Measurements from ENCODE around the gene SP110.
"Not testable (repeated sequence)": the region's sequence is repeated elsewhere in the genome, so short reads cannot be mapped to it uniquely, and the experiment has no call there.

The SP110 gene

DNA sequence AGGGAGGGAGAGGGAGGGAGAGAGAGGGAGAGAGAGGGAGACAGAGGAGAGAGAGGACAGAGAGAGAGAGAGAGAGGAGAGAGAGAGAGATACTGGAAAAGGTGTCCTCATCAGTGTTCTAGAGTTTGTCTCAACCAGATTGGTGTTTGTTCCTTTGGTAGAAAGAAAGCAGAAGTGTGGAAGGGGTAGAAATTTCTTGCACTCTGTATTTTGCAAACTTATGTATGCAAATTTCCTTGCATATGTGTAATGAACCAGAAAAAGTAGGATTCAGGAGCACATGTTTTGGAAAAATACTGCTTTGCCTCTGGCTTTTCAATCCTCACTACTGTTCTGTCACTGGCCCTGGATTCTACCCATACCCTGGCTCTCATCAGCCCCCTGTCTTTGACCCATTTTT, 4.7 kb upstream of the SP110 start:
- DNase-seq (ENCODE audit: low read depth, low spot score), result no peak

GRCh38 chr2:230222829-230223228, 3.0 kb upstream of the SP110 start:
- not testable (repeated sequence) for DNase-seq (ENCODE audit: low read depth, low spot score)

DNA sequence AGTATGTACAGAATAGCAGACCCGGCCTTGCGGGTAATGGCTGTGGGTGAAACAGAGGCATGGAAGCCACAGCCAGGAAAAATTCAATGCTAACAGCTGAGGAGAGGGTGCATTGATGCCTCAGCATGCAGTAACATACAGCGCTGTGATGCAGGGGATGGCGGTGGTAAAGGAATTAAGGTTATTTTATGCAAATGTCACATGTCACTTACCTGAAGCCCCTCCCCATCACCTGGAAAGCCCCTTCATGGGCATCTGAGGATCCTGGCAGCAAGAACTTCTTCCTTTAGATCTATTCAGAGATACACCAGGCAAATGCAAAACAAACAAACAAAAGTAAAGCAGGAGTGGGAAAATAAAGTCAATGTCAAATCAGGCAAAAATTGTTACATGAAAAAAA, 1.7 kb upstream of the SP110 start:
- no peak for DNase-seq (ENCODE audit: low read depth, low spot score)

DNA sequence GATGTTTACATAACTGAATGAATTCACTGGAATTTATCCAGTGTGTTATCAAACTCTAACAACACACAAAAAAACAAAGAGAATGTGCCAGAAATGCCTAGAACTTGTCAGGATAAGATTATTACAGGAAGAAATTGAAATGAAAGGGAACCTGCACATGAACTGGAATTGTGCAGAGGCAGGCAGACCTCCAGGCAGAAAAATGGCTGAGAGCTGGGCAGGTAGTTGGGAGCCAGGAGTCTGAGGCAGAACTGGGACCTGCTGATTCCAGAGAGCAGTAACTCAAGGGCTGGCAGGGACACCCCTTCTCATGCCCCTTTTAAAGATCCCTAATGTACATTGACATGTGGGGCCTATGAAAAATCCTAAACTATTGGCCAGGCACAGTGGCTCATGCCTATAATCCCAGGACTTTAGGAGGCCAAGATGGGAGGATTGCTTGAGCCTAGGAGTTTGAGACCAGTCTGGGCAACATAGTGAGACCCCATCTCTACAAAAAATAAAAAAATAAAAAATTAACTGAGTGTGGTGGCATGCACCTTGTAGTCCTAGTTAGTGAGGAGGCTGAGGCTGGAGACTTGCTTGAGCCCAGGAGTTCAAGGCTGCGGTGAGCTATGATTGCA, 674 bp upstream of the SP110 start:
- no peak for DNase-seq (ENCODE audit: low read depth, low spot score)

- DNase-seq (ENCODE audit: low read depth, low spot score), result no peak
Measured at GRCh38 chr2:230218421-230218820, 1.4 kb downstream of the SP110 start.

DNA sequence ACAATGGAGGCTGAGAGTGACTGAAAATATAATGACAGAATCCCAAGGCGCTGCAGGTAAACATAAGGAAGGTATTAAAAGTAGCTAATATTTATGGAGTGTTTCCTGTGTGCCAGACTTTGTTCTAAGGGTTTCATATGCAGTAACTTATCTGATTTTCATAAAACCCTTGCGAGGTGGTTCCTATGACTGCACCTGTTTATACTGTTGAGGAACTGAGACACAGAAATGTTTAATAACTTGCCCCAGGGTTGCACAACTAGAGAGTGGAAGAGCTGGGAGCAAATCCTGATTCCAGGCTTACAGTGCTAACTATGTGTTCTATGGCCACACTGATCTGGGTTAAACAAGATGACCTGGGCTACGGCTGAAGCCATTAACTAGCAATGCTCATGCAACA, 2.4 kb downstream of the SP110 start:
- no peak for DNase-seq (ENCODE audit: low read depth, low spot score)

DNA sequence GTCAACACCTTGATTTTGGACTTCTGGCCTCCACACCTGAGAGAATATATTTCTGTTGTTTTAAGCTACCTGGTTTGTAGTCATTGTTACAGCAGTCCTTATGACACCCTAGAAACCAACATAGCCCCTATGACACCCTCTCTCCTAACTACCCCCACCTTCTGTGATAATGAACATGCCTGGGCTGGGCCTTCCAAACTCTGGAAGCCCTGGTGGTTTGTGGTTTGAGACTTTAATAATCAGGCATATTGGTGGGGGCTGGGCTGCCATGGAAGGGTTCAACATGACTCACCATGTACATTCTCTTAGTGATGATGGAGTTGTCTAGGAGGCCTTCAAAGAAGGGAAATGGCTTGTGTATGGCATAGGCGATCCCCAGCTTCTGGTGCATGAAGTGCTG, 3.3 kb downstream of the SP110 start:
- DNase-seq (ENCODE audit: low read depth, low spot score), result no peak

DNA sequence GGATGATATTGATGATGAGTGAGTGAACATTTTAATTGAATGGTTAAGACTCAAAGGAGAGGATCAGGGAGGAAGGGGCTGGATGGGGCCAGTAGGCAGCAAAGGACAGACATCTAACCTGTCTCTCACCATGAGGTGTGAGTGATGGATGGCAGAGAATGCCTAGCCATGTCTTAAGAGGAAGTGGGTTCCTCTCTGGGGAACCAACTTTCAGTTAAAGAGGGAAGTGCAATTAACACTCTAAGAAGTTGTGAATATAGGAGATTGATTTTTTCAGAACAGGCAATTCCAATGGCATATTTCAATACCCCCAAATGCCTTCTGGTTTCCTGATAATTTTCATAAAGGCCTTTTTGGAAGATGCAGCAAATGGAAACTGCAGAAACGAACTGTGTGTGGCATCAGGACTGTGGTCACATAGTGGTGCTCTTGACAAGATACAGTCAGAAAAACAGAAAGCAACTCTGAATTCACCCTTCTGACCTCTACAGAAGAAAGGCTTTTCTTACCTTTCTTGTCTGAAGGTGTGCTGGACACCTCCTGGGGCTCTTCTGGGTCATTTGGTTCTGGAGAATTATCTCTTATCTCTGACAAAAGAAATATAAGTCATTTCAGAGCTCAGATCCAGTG, 10.2 kb downstream of the SP110 start:
- no peak for DNase-seq (ENCODE audit: low read depth, low spot score)

- no peak for DNase-seq (ENCODE audit: low read depth, low spot score)
Measured at GRCh38 chr2:230208576-230208975, 11.2 kb downstream of the SP110 start.

DNA sequence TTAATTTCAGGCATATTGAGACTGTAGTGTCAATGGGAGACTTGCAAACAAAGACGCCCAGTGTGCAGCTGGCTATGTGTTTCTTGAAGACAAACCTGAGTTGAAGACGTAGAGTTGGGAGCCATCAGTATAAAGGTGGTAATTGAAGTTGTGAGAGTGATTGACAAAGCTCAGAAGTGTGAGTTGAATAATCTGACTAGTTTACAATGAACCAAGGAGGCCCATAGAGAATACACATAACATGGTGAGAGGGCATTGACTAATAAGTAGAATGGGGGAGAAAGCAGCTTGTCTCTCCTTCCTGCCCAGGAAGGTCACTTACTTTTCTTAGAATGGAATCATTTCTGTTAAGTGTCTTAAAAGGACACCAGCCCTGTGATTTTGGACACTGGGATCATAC, 14.1 kb downstream of the SP110 start:
- DNase-seq (ENCODE audit: low read depth, low spot score), result no peak

- DNase-seq (ENCODE audit: low read depth, low spot score), result no peak
Measured at GRCh38 chr2:230205034-230205433, 14.8 kb downstream of the SP110 start.

- DNase-seq (ENCODE audit: low read depth, low spot score), result no peak
Measured at GRCh38 chr2:230203110-230203676, 16.6 kb downstream of the SP110 start.

DNA sequence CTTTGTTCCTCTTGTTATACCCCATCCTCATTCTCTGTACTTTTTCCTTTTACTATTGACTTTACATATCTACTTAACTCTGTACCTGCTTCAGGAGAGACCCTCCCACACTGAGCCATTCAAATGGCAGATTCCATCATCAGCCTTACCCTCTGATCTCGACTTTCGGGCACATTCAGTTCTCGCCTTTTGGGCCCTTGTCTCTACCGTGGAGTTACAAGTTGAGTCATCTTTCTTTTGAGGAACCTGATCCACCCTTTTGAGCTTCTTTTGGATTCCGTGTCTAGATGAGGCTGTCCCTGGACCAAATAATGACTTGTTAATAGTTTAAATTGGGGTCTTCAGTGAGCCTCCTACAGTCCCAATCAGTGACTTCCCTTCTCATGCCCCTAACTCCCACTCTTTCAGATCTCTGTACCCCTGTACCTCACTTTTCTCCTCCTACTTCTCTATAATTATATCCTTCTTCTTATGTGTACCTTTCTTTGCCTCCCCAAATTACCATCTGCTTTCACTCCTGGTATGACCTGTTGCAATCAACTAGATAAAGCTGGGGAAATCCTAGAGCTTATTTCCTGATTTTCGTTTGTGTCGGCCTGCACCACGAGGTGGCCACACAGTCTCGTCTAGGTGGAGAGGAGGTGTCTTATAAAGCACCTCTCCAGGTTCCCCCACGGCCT, 17.2 kb downstream of the SP110 start:
- no peak for DNase-seq (ENCODE audit: low read depth, low spot score)

DNA sequence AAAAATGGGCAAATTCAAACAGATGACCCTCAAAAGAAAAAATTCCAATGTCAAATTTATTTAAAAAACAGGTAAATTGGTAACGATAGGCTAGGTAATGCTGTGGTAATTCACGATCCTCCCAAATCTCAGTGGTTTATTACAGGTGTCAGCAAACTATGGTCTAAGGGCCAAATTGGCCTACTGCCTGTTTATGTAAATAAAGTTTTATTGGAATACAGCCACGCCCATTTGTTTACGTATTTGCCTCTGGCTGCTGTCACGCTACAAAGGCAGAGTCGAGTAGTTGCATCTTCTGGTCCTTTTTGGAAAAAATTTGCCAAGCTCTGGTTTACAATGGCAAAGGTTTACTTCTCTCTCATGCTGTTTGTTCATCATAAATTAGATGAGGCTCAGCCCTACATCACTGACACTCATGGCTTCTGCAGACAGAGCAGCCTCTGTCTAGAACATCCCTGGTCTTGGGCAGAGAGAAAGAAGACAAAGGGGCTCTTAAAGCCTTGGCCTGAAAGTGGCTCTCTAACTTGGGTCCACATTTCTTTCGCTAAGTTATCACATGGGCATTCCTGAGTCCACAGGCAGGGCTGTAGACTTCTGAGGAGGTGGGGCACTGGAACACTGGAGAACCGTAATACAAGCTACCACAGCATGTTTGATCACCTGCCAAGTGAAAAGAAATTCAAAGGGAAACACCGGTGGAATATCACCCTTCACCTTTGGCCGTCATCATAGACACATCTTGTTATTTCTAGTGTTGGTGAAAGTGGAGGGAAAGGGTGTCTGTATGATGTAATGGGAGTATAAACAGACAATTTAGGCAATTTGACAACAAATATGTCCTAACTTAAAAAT, 34.8 kb downstream of the SP110 start:
- no peak for DNase-seq (ENCODE audit: low read depth, low spot score)

- DNase-seq (ENCODE audit: low read depth, low spot score), result no peak
Measured at GRCh38 chr2:230181195-230181594, 38.6 kb downstream of the SP110 start.

DNA sequence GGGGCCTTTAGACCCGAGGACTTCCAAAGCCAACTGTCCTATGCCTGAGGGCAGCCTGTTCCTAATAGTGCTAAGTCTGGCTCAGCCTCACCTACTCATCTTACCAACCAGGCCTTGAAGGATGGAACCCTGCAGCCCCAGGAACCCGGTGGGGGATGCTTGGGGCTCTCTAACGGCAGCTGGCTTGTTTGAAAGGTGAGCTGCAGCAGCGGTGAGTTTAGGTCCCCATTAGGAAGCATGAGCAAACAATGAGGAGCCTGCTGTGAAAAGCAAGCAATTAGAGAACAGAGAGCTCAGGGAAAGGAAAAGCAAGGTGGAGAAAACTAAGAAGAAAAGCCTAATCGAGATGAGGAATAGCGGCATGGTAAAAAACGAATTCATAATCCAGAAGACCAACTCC, 39.9 kb downstream of the SP110 start:
- peak; percentile 17 for DNase-seq (ENCODE audit: low read depth, low spot score)

GRCh38 chr2:230178546-230179485, 41.0 kb downstream of the SP110 start:
- no peak for DNase-seq (ENCODE audit: low read depth, low spot score)

DNA sequence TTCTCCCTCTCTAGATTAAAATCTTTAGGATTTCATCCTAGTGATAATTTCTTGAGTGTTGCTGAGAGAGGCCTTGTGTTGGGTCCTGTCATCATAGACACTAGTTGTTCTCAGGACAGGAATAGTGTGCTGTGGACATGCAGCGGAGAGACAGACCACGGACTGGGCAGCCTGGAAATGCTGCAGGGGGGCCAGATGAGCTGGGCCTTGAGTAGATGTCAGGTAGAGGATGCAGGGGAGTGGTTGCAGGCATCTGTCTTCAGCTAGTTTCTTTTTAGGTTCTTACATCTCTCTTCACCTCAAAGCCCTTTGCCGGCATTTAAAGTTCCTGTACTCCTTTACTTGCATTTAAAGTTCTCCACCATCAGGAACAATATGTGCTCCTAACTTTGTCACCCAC, 42.8 kb downstream of the SP110 start:
- no peak for DNase-seq (ENCODE audit: low read depth, low spot score)

- DNase-seq (ENCODE audit: low read depth, low spot score), result no peak
Measured at GRCh38 chr2:230174466-230174865, 45.3 kb downstream of the SP110 start.

- no peak for DNase-seq (ENCODE audit: low read depth, low spot score)
Measured at GRCh38 chr2:230172852-230173251, 46.9 kb downstream of the SP110 start.

DNA sequence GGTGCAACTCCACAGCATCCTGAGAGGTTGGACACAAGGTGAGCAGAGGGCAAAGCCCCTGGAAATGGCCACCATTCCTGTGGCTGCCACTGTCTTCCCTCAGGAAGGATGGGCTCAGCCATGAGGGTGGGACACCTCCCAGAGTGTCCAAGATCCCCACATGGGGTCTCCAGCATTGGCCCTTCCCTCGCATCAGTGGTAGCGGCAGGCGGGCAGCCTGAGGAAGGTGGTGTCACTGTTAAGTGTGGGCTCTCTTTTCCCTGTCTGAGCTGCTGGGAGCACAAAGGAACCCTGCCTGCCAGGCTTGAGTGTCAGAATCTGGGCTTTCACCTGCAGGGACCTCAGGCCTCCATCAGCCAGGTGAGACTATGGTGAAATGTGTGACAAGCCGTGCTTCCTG, 47.6 kb downstream of the SP110 start:
- no peak for DNase-seq (ENCODE audit: low read depth, low spot score)

All from iPS DF 19.7 (cell line).